ENCODE results near the gene ZNF431.
"Not testable (repeated sequence)": the region's sequence is repeated elsewhere in the genome, so short reads cannot be mapped to it uniquely, and the experiment has no call there.

DNA sequence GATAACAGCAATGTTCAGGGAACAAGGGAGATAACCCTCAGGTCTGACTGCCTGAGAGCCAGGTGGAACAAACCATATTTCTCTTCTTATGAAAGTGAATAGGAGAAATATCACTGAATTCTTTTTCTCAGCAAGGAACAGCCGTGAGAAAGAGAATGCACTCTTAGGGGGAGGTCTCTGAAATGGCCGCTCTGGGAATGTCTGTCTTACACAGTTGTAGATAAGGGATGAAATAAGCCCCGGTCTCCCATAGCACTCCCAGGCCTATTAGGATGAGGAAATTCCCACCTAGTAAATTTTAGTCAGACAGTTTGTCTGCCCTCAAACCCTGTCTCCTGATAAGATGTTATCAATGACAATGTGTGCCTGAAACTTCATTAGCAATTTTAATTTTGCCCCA, 88.1 kb downstream of the ZNF431 start:
- TF ChIP-seq CTCF (conservative IDR thresholded peaks at IDR 0.05; ENCODE audit: low read depth, low read length); EZH2phosphoT487 (IDR thresholded peaks at IDR 0.05; ENCODE audit: borderline replicate concordance, low read length): not testable (repeated sequence)

Data from PC-3 (cell line).